HL-60 (cell line): ENCODE data around the gene TECR.
"Not testable (repeated sequence)": the region's sequence is repeated elsewhere in the genome, so short reads cannot be mapped to it uniquely, and the experiment has no call there.

Source experiments
- DNase-seq, 2 experiments: peaks; one replicate each; pipeline ENCODE4 v3.0.0-alpha.2; 2010 to 2020; ENCODE audit warnings: low read depth in 1 of 2, low spot score in 1 of 2
- H3K27ac ChIP-seq: fragments of 250-450 bp; sonication (Bioruptor Pico); replicated peaks from 2 replicates; pipeline ENCODE4 v1.5.1; 2020; ENCODE audit warnings: mild to moderate bottlenecking, moderate library complexity
- H3K27me3 ChIP-seq: fragments of 250-450 bp; sonication (Bioruptor Pico); 2 replicates; pipeline ENCODE4 v1.5.1; 2021; ENCODE audit warnings: mild to moderate bottlenecking, moderate library complexity; ENCODE audit not compliant: insufficient read depth, poor library complexity, severe bottlenecking
- H3K4me3 ChIP-seq: replicated peaks from 2 replicates; pipeline ENCODE4 v1.5.1; 2011; ENCODE audit warnings: mild to moderate bottlenecking, control low read depth, low read length; ENCODE audit not compliant: insufficient read depth
- CTCF ChIP-seq: IDR thresholded peaks from one replicate; pipeline ENCODE4 v1.5.1; 2011; ENCODE audit warnings: low read length, control low read depth, inconsistent platforms; ENCODE audit not compliant: insufficient read depth
- GABPA ChIP-seq: IDR thresholded peaks from 2 replicates; pipeline ENCODE4 v1.6.1; 2012; ENCODE audit warnings: low read depth
- POLR2AphosphoS5 ChIP-seq: IDR thresholded peaks from 2 replicates; pipeline ENCODE4 v1.6.1; 2012; ENCODE audit warnings: low read depth
- REST ChIP-seq: IDR thresholded peaks from 2 replicates; pipeline ENCODE4 v1.6.1; 2012; ENCODE audit warnings: low read depth; ENCODE audit not compliant: insufficient replicate concordance
- SPI1 ChIP-seq: IDR thresholded peaks from 2 replicates; pipeline ENCODE4 v1.6.1; 2012; ENCODE audit warnings: low read depth, mild to moderate bottlenecking, borderline replicate concordance

Gene TECR

GRCh38 chr19:14551134-14552005 lies 22.0 kb downstream of the TECR start:
- peak; percentile 67 to 98 for DNase-seq

GRCh38 chr19:14552006-14552360 lies 22.6 kb downstream of the TECR start:
- not testable (repeated sequence) for H3K27me3 ChIP-seq, DNase-seq, H3K4me3 ChIP-seq
- H3K27ac ChIP-seq, result peak overlapping the region; percentile 67

More at GRCh38 chr19:14551134-14552005, 22.0 kb downstream of the TECR start:
- not testable (repeated sequence) for H3K27me3 ChIP-seq, H3K4me3 ChIP-seq
- H3K27ac ChIP-seq, result peak overlapping the region; percentile 67
- peak; percentile 71 for TF ChIP-seq POLR2AphosphoS5
- TF ChIP-seq CTCF, result peak; percentile 59

- Histone ChIP-seq H3K27me3 (no peaks in the 10 kb centered on the region), H3K27ac (no peak overlapping the region), H3K4me3 (no peak overlapping the region)
- no peak for DNase-seq
- TF ChIP-seq REST (no peak), CTCF (no peak), POLR2AphosphoS5 (no peak), SPI1 (no peak), GABPA (no peak)
Observed at GRCh38 chr19:14553042-14553938, 23.9 kb downstream of the TECR start.

- Histone ChIP-seq H3K27ac (no peak overlapping the region), H3K4me3 (no peak overlapping the region), H3K27me3 (no peaks in the 10 kb centered on the region)
- TF ChIP-seq CTCF (no peak), GABPA (no peak), POLR2AphosphoS5 (no peak), SPI1 (no peak), REST (no peak)
- DNase-seq, result no peak
Observed at GRCh38 chr19:14553939-14554243, 24.5 kb downstream of the TECR start.
